Neuronal stem cell (in vitro differentiated cells): ENCODE data around the gene BTBD9.

Experiments used
- DNase-seq: peaks from one replicate; pipeline ENCODE4 v3.0.0-alpha.2; 2013; ENCODE audit warnings: low spot score
- H2AFZ ChIP-seq: one replicate; pipeline ENCODE4 v1.6.1; 2013; ENCODE audit warnings: mild to moderate bottlenecking, low read length, inconsistent platforms
- H2AK5ac ChIP-seq: 2 replicates; pipeline ENCODE4 v1.6.1; 2013; ENCODE audit warnings: low read depth, mild to moderate bottlenecking, inconsistent platforms, low read length, moderate library complexity, mixed read lengths
- H2BK120ac ChIP-seq: 2 replicates; pipeline ENCODE4 v1.6.1; 2013; ENCODE audit warnings: low read depth, mild to moderate bottlenecking, inconsistent platforms, low read length, moderate library complexity, mixed read lengths
- H2BK12ac ChIP-seq: one replicate; pipeline ENCODE4 v1.6.1; 2013; ENCODE audit warnings: low read length, inconsistent platforms
- H2BK15ac ChIP-seq: 2 replicates; pipeline ENCODE4 v1.6.1; 2013; ENCODE audit warnings: mild to moderate bottlenecking, low read length, inconsistent platforms, mixed read lengths
- H2BK5ac ChIP-seq: one replicate; pipeline ENCODE4 v1.6.1; 2013; ENCODE audit warnings: inconsistent platforms, mild to moderate bottlenecking, low read length, moderate library complexity
- H3K14ac ChIP-seq: one replicate; pipeline ENCODE4 v1.6.1; 2013; ENCODE audit warnings: low read length, inconsistent platforms
- H3K18ac ChIP-seq: 2 replicates; pipeline ENCODE4 v1.6.1; 2013; ENCODE audit warnings: low read length, inconsistent platforms
- H3K23ac ChIP-seq: 2 replicates; pipeline ENCODE4 v1.6.1; 2013; ENCODE audit warnings: low read depth, mild to moderate bottlenecking, mixed read lengths, low read length, inconsistent platforms; ENCODE audit not compliant: poor library complexity
- H3K27ac ChIP-seq: replicated peaks from 3 replicates; pipeline ENCODE4 v1.5.1; 2013; ENCODE audit warnings: low read length, inconsistent platforms
- H3K27me3 ChIP-seq, 3 experiments: 2 replicates each; pipeline ENCODE4 v1.6.1; 2013; ENCODE audit warnings: low read length in 3 of 3, mild to moderate bottlenecking in 2 of 3, inconsistent platforms in 1 of 3, low read depth in 1 of 3, mixed read lengths in 1 of 3, moderate library complexity in 1 of 3; ENCODE audit not compliant: control insufficient read depth in 3 of 3, insufficient read depth in 3 of 3
- H3K36me3 ChIP-seq, 2 donors: replicated peaks in 1 of 2; 2 replicates each; pipeline ENCODE4 v1.6.1; 2013; ENCODE audit warnings: low read length in 2 of 2; ENCODE audit not compliant: control insufficient read depth in 2 of 2, insufficient read depth in 2 of 2
- H3K4ac ChIP-seq: 2 replicates; pipeline ENCODE4 v1.6.1; 2013; ENCODE audit warnings: inconsistent platforms, mild to moderate bottlenecking, low read length, moderate library complexity
- H3K4me1 ChIP-seq, 2 donors: 1 replicate in 1 of 2; 2 replicates in 1 of 2; pipeline ENCODE4 v1.6.1; 2013; ENCODE audit warnings: low read length in 2 of 2, low read depth in 1 of 2; ENCODE audit not compliant: control insufficient read depth in 2 of 2, insufficient read depth in 1 of 2
- H3K4me2 ChIP-seq: one replicate; pipeline ENCODE4 v1.6.1; 2013; ENCODE audit warnings: mild to moderate bottlenecking, low read length, inconsistent platforms; ENCODE audit not compliant: insufficient read depth, poor library complexity, severe bottlenecking
- H3K4me3 ChIP-seq, 2 donors: 2 replicates each; pipeline ENCODE4 v1.5.1; 2013; ENCODE audit warnings: low read length in 2 of 2, mild to moderate bottlenecking in 2 of 2, inconsistent platforms in 1 of 2, moderate library complexity in 1 of 2
- H3K79me1 ChIP-seq: one replicate; pipeline ENCODE4 v1.6.1; 2013; ENCODE audit warnings: low read depth, mild to moderate bottlenecking, inconsistent platforms, low read length, moderate library complexity
- H3K9ac ChIP-seq: one replicate; pipeline ENCODE4 v1.6.1; 2013; ENCODE audit warnings: mild to moderate bottlenecking, low read depth, low read length, inconsistent platforms; ENCODE audit not compliant: poor library complexity
- H3K9me3 ChIP-seq, 2 donors: replicated peaks in 1 of 2; 2 replicates each; pipeline versions ENCODE3 to v1.6.1; 2013; ENCODE audit warnings: low read length in 2 of 2, mild to moderate bottlenecking in 2 of 2, inconsistent platforms in 1 of 2, low read depth in 1 of 2, mixed read lengths in 1 of 2, moderate library complexity in 1 of 2; ENCODE audit not compliant: control insufficient read depth in 2 of 2, insufficient read depth in 1 of 2
- H4K8ac ChIP-seq: one replicate; pipeline ENCODE4 v1.6.1; 2013; ENCODE audit warnings: low read depth, mild to moderate bottlenecking, inconsistent platforms, low read length, moderate library complexity
- H4K91ac ChIP-seq: one replicate; pipeline ENCODE4 v1.6.1; 2013; ENCODE audit warnings: low read length, low read depth, mild to moderate bottlenecking, inconsistent platforms; ENCODE audit not compliant: poor library complexity
- WGBS, 2 donors: extraction: QIAGEN DNeasy Blood & Tissue Kit; methylation state at CpG; one replicate each; pipeline ENCODE4 v1.1.7; 2013; ENCODE audit warnings: missing lambda C conversion rate in 2 of 2, mixed read lengths in 1 of 2; ENCODE audit not compliant: insufficient read length in 2 of 2, insufficient replicate concordance in 1 of 2; ENCODE audit errors: extremely low coverage in 2 of 2; 5-methylcytosine and 5-hydroxymethylcytosine counted together

The BTBD9 gene

DNA sequence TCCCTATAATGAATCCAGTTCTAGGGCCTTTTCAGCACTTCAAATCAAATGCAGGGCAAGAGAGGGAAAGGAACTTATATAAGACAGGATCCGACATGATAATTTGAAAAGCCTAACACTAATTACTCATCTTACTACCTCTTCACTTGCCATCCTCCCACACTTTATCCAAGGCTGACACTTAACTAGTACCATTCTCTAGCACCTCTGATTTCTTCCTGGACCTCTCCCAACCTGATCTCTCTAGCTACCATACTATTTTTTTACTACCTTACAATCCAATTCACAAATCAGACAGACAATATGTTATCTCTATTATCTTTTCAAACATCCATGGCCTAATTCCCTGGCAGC lies 50.4 kb downstream of the BTBD9 start:
- H3K18ac ChIP-seq, result no peak overlapping the region
- H3K27ac ChIP-seq, result no peak overlapping the region
- no peak overlapping the region for H2AK5ac ChIP-seq
- H4K91ac ChIP-seq, result no peak overlapping the region
- no peaks in the 10 kb centered on the region for H3K79me1 ChIP-seq
- no peaks in the 10 kb centered on the region for H3K9me3 ChIP-seq
- H3K4me1 ChIP-seq, result peaks cover 0 to 7% of the 10 kb centered on the region in 2 donors
- H3K9ac ChIP-seq, result no peak overlapping the region
- H3K27me3 ChIP-seq, result no peaks in the 10 kb centered on the region
- H2BK15ac ChIP-seq, result no peak overlapping the region
- H3K23ac ChIP-seq, result no peak overlapping the region
- H2BK5ac ChIP-seq, result no peak overlapping the region
- no peak for DNase-seq
- H2BK12ac ChIP-seq, result no peak overlapping the region
- no peak overlapping the region for H3K4ac ChIP-seq
- no peak overlapping the region for H3K4me3 ChIP-seq
- no peak overlapping the region for H3K14ac ChIP-seq
- no peak overlapping the region for H2BK120ac ChIP-seq
- peaks cover 0 to 14% of the 10 kb centered on the region in 2 donors for H3K36me3 ChIP-seq
- no CpG with 5 or more reads among the region's 1 CpG for WGBS, 2 donors
- H3K4me2 ChIP-seq, result no peak overlapping the region
- H4K8ac ChIP-seq, result no peak overlapping the region
- no peak overlapping the region for H2AFZ ChIP-seq

DNA sequence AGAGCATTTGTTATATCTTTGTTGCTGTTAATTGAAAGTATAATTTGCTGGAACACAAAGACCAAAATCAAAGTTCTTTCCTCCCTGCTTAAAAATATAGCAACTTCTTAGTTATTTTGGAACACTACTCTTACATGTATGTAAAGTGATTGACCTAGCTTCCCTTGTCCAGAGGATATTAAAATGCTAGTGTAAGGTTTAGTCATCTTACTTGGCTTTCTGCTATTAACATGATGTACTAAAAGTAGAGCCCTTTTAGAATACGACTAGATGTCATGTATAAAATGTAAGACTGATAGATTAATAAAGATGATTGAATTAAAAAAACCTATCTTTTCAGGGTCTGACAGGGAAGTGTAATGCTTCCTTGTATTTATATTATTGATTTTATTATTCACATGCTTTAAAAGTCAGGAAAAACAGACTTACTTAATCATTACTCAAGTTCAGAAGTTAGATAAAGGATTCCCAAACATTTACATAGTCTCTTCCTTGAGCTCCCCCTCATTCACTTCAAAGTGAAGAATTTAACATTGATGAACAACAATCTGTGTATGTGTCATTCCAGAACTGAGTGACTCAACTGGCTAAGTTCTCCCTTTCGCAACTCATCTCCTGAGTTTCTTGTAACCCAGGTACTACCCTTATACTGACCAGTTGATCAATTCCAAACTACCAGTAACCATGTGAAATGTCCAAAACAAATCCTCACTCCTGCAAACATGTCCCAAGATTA lies 50.9 kb downstream of the BTBD9 start:
- Histone ChIP-seq H3K9me3 (no peaks in the 10 kb centered on the region), H3K27me3 (no peaks in the 10 kb centered on the region), H3K4me1 (peaks cover 0 to 2% of the 10 kb centered on the region in 2 donors), H3K9ac (no peak overlapping the region), H3K23ac (no peak overlapping the region), H2BK15ac (no peak overlapping the region), H3K14ac (no peak overlapping the region), H3K4me2 (no peak overlapping the region), H4K8ac (no peak overlapping the region), H2BK120ac (no peak overlapping the region), H3K4ac (no peak overlapping the region), H3K27ac (no peak overlapping the region), H2AK5ac (no peak overlapping the region), H2BK5ac (no peak overlapping the region), H4K91ac (no peak overlapping the region), H2BK12ac (no peak overlapping the region), H3K36me3 (peaks cover 0 to 14% of the 10 kb centered on the region in 2 donors), H3K79me1 (no peaks in the 10 kb centered on the region), H3K18ac (no peak overlapping the region), H3K4me3 (no peak overlapping the region), H2AFZ (no peak overlapping the region)
- no CpG with 5 or more reads among the region's 2 CpGs for WGBS, 2 donors
- DNase-seq, result no peak

DNA sequence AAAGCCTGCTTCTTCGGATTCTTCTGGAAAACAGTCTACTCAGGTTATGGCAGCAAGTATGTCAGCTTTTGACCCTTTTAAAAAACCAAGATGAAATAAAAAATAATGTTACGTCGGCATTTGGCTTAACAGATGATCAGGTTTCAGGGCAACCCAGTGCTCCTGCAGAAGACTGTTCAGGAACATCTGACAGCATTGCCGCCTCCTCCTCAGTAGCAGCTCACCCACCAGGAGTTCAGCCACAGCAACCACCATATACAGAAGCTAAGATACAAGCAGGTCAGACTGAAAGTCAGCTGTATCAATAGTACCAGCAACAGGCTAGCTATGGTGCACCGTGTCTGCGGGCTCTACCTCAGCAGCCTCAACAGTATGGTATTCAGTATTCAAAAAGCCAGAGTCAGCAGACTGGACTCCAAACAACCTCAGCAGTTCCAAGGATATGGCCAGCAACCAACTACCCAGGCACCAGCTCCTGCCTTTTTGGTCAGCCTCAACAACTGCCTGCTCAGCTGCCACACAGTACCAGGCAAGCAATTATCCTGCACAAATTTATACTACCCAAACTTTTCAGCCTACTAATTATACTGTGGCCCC lies 51.9 kb downstream of the BTBD9 start:
- no peak overlapping the region for H2BK12ac ChIP-seq
- no peaks in the 10 kb centered on the region for H3K4me1 ChIP-seq
- no peak overlapping the region for H3K4me3 ChIP-seq
- H3K18ac ChIP-seq, result no peak overlapping the region
- H2AK5ac ChIP-seq, result no peak overlapping the region
- no peak overlapping the region for H3K9ac ChIP-seq
- H2BK15ac ChIP-seq, result no peak overlapping the region
- H3K36me3 ChIP-seq, result peaks cover 0 to 14% of the 10 kb centered on the region in 2 donors
- no peak for DNase-seq
- no peak overlapping the region for H4K91ac ChIP-seq
- no peaks in the 10 kb centered on the region for H3K79me1 ChIP-seq
- WGBS, 2 donors, result no CpG with 5 or more reads among the region's 6 CpGs
- no peak overlapping the region for H2BK5ac ChIP-seq
- H3K14ac ChIP-seq, result no peak overlapping the region
- no peak overlapping the region for H2AFZ ChIP-seq
- no peak overlapping the region for H3K27ac ChIP-seq
- H2BK120ac ChIP-seq, result no peak overlapping the region
- no peak overlapping the region for H3K23ac ChIP-seq
- no peak overlapping the region for H3K4me2 ChIP-seq
- no peaks in the 10 kb centered on the region for H3K27me3 ChIP-seq
- no peak overlapping the region for H4K8ac ChIP-seq
- no peaks in the 10 kb centered on the region for H3K9me3 ChIP-seq
- H3K4ac ChIP-seq, result no peak overlapping the region

DNA sequence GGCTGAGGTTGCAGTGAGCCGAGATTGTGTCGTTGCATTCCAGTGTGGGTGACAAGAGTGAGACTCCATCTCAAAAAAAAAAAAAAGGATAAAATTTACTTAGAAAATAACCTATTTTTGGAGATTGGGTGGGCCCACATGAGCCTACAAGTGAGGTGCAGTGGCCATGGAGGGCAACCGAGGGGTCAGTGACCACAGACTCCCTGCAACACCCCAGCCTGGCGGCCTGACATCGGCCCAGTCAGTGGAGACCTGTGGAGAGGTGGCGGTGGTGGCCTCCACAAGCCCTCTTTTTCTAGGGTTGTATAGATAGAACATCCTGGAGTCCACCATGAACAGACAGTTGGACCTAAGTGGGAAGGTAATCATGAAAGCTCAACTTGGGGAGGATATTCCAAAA lies 52.7 kb downstream of the BTBD9 start:
- Histone ChIP-seq H3K23ac (no peak overlapping the region), H2BK120ac (no peak overlapping the region), H3K79me1 (no peaks in the 10 kb centered on the region), H3K18ac (no peak overlapping the region), H2BK15ac (no peak overlapping the region), H4K8ac (no peak overlapping the region), H3K27ac (no peak overlapping the region), H3K4me2 (no peak overlapping the region), H2AK5ac (no peak overlapping the region), H3K14ac (no peak overlapping the region), H3K4me1 (no peaks in the 10 kb centered on the region), H2BK5ac (no peak overlapping the region), H3K36me3 (peaks cover 0 to 7% of the 10 kb centered on the region in 2 donors), H3K4ac (no peak overlapping the region), H2AFZ (no peak overlapping the region), H2BK12ac (no peak overlapping the region), H3K4me3 (no peak overlapping the region), H4K91ac (no peak overlapping the region), H3K9ac (no peak overlapping the region), H3K9me3 (no peaks in the 10 kb centered on the region), H3K27me3 (no peaks in the 10 kb centered on the region)
- no CpG with 5 or more reads among the region's 6 CpGs for WGBS, 2 donors
- no peak for DNase-seq
